HG03565 (cell line): ENCODE results near the gene VPS51.
"Not testable (repeated sequence)": the region's sequence is repeated elsewhere in the genome, so short reads cannot be mapped to it uniquely, and the experiment has no call there.

Source experiments
- ATAC-seq: cut with Tn5 transposase; IDR thresholded peaks from one replicate; pipeline ENCODE4 v1.9.1; 2021; ENCODE audit warnings: mild to moderate bottlenecking, moderate library complexity; ENCODE audit not compliant: unreplicated experiment

The VPS51 gene

DNA sequence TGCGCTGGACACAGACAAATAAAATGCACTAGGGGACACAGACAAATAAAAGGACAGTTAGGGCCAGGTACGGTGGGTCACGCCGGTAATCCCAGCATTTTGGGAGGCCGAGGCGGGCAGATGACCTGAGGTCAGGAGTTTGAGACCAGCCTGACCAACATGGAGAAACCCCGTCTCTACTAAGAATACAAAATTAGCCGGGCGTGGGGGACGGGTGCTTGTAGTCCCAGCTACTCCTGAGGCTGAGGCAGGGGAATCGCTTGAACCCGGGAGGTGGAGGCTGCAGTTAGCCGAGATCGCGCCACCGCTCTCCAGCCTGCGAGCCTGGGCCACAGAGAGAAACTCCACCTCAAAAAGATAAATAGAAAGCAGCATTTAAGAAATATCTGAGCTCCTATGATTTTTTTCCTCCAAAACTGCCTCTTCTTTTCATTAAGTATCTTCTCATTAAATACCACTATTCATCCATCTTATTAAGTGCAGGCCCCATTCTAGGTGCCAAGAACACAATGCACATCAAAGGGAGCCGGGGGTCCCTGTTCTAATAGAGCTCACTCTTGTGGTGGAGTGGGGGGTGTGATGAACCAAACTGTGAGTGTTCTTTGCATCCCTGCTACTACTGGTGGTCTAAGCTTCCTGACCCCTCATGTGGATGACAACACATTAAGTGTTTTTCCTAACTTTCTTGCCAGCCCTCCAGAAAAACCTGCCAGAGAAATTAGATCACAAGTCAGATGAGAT is 22.3 kb downstream of the VPS51 start:
- no peak for ATAC-seq

DNA sequence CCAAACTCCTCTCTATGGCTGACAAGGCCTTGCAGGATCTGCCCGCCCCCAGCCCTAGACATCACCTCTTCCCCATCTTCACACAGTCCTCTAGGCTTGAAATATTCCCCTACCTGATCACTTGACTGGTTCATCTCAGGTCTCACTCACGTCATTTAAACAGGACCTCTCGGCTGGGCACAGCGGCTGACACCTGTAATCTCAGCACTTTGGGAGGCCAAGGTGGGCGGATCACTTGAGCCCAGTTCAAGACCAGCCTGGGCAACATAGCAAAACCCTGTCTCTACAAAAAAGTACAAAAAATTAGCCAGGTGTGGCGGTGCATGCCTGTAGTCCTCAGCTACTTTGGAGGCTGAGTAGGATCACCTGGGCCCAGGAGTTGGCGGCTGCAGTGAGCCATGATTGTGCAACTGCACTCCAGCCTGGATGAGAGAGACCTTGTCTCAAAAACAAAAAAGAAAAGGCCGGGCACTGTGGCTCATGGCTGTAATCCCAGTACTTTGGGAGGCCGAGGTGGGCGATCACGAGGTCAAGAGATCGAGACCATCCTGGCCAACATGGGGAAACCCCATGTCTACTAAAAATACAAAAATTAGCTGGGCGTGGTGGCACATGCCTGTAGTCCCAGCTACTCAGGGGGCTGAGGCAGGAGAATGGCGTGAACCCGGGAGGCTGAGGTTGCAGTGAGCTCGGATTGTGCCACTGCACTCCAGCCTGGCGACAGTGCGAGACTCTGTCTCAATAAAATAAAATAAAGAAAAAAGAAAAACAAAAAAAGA is 23.1 kb downstream of the VPS51 start:
- ATAC-seq = not testable (repeated sequence)

DNA sequence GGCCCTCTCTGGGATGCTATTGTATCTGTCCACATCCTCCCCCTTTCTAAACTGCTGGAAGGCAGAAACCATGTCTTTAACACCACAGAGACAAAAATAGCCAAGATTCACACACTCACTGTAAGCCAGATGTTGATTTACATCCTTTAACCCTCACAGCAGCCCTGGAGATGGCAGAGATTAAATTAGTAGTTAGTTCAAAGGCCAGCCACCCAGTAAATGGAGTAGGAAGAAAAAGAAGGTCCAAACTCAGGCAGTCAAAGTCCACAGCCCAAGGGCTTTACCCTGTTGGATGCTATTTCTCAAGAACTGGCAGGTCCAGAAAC is 23.6 kb downstream of the VPS51 start:
- ATAC-seq = no peak

DNA sequence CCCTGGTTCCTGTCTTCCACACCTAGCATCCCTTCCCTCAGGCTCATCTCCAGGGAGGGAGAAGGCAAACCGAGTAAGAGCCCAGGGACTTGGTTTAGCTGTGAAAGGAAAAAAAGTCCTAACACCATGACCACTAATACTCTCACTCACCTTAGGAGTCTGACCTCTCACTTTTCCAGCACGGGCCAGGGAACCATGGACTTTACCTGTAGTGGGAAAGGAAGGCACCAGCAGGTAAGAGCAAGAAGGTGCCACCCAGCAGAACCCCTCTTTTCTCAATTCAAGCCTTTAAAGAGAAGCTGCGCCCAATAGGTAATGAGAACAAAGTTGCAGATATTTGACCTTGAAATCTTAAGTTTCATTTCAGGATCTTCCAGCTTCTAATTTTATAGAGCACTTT is 24.8 kb downstream of the VPS51 start:
- no peak for ATAC-seq

DNA sequence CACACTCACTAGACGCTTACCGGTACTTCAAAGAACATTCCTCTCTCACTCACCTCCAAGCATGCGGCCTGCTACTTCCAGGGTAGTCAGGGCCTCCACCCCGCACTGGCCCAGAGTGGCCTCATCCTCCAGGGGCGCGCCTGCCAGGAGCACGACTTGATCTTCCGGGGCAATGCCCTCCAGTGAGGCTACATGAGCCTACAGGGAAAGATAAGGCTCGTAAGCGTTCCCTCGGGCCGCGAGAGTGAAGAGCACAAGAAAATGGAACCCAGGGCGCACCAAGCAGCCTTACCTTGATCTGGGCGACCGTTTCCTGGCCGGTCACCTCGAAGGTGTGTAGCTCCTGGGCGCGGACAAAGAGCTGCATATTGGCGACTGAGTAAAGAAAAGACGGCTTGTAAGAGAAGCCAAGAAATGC is 25.4 kb downstream of the VPS51 start:
- no peak for ATAC-seq

DNA sequence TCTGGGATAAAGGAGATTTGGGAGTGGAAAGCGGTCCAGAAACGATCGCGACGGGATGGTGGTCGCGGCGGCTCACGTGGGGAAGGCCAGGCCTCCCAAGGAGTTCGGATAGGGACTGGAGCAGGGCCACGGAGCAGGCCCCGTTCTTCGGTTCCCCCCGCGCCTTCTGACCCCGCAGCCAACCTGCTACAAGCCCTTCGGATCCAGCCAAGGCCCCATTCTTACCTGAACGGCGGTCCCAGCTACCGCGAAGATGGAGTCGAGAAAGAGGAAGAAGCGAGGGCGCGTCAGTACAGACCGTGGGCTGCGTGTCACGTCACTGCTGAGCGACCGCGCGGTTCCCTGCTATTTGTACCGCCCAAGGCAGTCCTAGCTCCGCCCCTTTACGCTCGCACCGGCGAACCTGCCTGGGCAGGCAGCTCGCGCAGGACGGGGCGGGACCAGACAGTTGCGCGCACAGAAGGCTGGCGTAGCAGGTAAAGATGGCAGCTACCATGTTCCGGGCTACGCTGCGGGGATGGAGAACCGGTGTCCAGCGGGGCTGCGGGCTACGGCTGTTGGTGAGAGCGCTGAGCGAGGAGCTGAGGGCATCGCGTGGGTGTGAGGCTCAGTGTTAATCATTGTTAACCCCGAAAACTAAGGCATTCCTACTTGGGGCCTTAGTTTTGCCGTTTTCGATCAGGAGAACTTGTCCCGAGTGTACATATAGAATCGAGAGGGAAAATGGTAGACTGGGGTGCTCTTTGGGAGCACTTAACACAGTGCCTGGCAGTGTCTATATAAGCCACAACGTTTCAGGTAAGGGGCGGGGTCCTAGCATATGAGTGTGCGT is 26.1 kb downstream of the VPS51 start, which contains the start of the genes FAU and MRPL49:
Gene FAU (minus strand): TSS at position 270 of the 832 bp plus-strand sequence. CDS start 321 bp downstream, outside the sequence.
Gene MRPL49 (plus strand): TSS at position 457 of the 832 bp plus-strand sequence. CDS start 26 bp downstream, at position 483.
- ATAC-seq = peak; percentile 59

DNA sequence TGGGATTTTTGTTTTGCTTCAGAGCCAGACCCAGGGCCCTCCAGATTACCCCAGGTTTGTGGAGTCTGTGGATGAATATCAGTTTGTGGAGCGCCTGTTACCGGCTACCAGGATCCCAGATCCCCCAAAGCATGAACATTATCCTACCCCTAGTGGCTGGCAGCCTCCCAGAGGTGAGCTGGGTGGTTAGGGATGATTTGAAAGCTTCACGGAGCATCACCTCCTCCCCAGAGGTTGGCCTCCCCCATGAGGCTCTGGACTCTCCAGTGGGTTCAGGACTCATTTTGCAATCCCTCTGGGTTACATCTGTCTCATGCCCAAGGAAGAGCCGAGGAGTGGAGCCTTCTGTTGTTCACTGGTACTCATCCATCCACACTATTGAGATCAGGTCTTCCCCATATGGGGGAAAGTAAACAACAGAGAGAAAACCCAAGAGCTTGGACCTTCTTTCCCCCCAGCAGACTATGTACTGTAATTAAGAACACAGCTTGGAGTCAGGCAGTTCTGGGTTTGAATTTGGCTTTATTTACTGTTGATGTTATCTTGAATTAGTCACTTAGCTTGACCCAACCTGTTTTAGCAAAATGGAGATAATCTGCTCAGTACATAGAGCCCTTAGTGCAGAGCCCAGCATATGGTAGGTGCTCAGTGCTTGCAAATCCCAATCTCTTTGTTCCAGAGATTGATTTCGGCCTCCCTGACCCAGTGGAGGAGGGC is 28.6 kb downstream of the VPS51 start:
- ATAC-seq = no peak

DNA sequence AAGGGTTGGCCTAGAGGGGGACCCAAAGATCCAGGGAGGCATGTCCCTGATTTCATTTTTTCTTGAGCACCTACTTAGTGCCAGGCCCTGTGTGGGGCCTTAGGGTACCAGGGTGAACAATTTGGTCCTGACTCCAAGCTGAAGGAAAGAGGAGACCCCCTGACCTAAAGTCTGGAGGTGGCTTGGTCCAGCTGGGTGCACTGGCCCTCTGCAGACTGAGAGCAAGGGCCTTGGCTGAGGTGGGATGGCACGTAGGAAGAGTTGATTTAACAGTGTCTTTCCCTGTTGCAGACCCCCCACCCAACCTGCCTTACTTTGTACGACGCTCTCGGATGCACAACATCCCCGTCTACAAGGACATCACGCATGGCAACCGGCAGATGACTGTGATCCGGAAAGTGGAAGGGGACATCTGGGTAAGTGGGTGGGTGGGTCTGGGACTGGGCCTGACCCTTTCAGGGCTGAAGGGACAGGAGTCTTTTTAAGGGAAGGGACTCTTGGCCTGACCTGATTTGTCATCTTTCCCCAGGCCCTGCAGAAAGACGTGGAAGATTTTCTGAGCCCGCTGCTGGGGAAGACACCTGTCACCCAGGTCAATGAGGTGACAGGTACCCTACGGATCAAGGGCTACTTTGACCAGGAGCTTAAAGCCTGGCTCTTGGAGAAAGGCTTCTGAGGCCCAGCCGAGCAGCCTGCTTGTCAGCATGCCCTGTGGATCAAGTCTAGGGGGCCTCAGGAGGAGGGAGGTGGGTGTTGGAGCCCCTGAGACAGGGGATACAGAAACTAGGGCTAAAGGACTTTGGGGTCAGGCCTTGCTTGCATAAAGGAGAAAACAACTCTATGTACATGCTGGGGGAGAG is 29.4 kb downstream of the VPS51 start:
- no peak for ATAC-seq

DNA sequence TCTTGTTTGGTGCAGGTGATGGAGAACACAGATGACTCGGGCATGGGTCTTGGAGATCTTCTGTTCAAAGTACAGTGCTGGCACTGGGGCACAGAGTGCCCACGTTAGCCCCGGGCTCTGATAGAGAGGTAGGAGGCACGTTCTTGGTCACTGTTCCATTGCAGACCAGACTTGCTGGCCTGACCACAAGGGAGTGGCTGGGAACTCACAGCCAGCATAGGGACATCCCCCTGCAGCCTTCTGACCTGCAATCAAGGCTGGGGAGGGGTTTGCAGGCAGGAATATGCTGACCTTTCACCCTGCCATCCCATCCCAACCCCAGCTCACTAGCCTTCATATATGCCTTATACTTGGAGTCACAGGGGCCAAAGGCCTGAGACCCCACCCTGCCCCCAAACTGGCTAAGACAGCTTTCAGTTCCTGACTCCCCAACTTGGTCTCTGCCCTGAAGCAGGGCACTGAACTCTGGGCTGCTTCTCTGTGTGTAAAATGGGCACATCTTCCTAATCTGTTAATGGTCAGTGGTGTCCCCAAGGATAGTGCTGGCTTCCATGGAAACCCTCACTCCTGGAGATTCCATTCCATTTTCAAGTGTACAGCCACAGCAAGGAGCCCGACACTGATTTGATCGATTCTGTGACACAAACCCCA is 30.7 kb downstream of the VPS51 start:
- no peak for ATAC-seq

DNA sequence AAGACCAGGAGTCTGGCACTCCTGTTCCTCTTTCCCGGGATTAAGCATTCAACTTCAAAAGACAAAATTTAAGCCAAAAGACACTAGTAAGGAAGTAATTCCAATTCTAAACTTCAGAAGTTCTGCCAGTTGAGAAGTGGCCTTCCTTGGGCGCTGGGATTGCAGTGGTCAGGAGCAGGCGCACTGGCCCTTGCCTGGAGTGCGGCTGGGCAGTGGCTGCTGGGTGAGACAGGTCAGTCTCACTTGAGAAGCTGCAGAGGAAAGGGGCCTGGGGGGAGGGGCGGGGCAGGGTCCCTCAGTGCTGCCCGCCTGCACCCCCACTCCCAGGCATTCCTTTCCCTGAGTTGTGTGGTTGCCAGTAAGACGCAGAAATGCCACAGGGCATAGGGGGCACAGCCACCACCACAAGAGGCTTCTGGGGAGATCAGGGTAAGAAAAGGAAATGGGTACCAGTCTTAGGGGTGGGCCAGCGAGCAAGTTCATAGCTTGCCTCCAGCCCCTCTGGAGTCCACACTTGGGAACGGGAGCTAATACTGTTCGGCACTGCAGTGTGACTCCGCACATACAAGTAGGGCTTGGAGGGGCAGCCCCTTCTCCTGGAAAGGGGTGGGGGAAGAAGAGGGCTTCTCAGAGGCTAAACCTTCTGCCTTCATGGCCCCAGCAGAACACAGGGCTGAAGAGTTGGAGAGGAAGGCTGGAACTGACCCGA is 31.6 kb downstream of the VPS51 start:
- no peak for ATAC-seq

DNA sequence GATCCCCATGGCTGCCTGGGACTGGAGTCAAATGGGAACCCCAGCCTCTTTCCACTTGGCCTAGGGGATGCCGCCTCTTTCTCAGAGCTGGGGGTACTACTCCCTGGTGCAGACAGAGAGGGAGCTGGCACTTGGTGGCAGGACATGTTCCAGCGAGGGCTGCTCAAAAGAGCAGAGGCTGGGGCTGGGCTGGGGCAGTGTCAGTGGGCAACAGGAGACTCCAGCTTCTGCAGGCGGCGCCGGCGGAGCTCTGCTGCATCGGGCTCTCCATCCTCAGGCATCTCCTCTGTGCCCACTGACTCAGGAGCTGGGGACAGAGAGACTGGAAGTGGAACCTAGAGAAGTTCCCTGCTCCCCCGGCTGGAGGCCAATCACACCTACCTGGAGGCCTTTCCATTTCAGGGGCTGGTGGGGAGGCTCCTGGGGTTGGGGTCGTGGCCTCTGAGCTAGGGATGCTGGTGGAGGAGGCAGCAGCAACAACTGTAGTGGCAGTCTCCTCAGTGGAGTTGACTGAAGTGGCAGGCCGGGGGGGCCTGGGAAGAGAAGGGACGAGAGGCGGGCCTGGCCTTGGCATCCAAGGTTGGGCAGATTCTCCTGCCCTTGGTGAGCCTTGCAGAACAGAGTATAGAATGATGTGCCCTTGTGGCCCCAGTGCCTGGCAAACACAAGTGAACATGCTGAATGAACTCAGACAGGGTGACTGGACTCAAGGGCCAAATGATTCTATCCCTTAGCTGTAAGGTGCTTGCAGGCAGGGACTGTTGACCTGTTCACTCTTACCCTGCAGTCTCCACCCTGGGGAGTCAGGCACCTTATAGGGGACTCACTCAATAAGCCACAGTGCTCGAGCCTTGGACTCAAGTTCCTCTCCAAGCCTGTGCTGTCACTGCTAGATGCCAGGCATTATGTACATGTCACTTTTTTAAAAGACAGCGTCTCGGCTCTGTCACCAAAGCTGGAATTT is 32.5 kb downstream of the VPS51 start:
- ATAC-seq = no peak

DNA sequence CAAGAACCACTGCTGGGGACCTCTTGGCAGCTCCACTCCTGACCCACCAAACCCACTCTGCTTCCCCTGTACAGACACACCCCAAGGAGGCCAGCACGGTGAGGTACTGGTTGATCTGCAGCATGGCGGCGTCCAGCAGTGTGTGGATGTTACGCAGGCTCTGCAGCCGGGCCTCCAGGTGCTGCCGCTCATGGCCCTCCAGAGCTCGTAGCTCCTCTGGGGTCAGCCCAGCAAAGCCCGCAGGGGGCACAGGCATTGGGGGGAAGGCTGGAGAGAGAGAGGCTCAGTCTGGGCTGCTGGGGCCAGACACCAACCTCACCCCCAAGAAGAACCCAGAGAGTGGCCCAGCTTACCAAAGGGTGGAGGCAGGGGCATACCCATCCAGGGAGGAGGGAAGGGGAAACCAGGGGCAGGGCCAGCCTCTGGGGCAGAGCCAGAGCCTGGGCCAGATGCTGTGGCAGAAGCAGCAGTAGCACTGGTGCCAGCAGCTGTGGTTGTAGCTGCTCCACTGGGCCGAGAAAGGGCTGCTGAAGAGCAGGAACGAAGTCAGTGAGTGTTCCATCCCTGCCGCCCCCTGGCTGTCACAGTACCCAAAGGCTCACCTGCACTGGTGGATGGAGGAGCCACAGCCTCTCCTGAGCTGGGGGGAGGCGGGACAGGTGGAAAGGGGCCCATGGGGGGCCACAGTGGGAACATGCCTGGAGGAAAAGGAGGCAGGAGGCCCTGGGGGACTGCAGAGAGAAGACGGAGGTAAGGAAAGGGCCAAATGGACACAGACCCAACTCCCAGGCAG is 33.8 kb downstream of the VPS51 start:
- ATAC-seq = no peak

DNA sequence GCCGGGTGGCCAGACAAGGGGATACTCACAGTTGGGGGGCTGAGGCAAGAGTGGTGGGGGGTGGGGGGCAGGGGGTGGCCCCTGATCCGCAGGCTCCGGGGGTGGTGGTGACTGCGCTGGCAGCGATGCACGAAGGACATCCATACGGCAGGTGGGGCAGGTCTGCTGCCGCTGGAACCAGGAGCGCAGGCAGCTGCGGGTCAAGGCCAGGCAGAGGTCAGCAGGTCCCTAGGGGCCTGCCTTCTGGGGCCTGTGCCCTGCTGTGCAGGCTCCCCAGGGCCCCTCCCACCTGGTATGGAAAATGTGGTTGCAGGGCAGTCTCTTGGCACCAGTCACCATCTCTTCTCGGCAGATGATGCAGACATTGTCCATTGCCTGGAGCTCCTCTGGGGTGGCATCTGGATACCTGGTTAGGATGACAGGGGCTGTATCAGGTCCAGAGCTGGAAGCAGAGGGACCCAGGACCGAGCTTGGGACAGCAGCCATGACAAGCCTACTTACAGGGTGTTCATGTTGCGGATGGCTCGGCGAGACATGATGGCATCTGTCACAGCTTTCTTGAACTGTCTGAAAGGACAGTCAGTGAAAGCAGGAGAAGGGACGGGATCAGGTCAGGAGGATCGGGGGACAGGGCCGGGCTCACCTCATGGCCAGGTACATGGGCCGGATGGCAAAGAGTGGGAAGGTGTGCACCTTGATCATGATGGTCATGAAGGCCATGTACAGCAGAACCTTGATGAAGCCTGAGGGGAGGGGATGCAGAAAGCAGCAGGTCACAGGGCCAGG is 34.8 kb downstream of the VPS51 start:
- ATAC-seq = no peak

DNA sequence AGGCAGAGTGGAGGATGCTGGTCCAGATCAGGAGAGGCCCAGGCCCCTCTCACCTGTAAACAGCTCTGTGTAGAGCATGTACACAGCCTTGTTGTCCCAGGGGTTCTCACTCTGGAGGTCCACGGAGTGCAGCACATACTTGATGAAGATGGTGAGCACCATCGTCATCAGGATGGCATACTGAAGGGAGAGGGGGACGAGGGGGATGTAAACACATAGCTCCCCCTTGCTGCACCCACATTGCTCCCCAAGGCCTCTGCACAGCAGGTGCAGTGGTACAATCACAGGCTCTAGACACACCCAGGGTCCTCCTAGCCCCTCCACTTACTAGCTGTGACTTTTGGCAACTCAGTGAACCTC is 35.4 kb downstream of the VPS51 start:
- ATAC-seq = no peak

DNA sequence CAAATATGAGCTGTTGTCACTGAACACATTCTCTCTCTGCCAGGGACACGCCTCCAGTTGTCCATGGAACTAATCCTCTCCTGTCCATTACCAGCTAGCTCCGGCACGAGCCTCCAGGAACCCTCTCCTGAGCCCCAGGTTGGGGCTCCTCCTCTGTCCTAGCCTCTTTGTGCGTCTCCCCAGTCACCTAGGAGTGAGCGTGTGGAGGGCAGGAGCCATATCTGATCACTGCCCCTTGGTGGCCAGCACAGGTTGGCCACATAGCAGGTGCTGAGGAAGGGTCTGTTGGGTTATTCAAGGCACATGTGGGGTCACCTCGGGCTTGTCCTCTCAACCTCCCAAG is 35.9 kb downstream of the VPS51 start:
- no peak for ATAC-seq
